DOHH2 (cell line): Measurements from ENCODE around the gene EPB41L2.

Experiments
- H3F3A ChIP-seq: fragments of 200-600 bp; sonication (generic), shearing (Covaris generic); 2 replicates; pipeline ENCODE4 v1.6.0; 2016; ENCODE audit warnings: antibody characterized with exemption, mild to moderate bottlenecking; ENCODE audit not compliant: control insufficient read depth, insufficient read depth
- H3K27ac ChIP-seq: fragments of 200-600 bp; sonication (generic); 2 replicates; pipeline ENCODE4 v1.5.1; 2014; ENCODE audit warnings: low read depth, mild to moderate bottlenecking, low read length, moderate library complexity
- H3K27me3 ChIP-seq: fragments of 200-600 bp; sonication (generic); 2 replicates; pipeline ENCODE4 v1.6.1; 2014; ENCODE audit warnings: mild to moderate bottlenecking, low read length, mixed read lengths; ENCODE audit not compliant: control insufficient read depth
- H3K36me3 ChIP-seq: fragments of 200-600 bp; sonication (generic); 2 replicates; pipeline ENCODE4 v1.6.1; 2014; ENCODE audit warnings: mild to moderate bottlenecking, low read length, moderate library complexity, mixed read lengths; ENCODE audit not compliant: control insufficient read depth
- H3K4me1 ChIP-seq: fragments of 200-600 bp; sonication (generic); 2 replicates; pipeline ENCODE4 v1.6.1; 2014; ENCODE audit warnings: mild to moderate bottlenecking, low read length, mixed read lengths; ENCODE audit not compliant: control insufficient read depth
- H3K4me2 ChIP-seq: fragments of 200-600 bp; sonication (generic); 2 replicates; pipeline ENCODE4 v1.6.0; 2014; ENCODE audit warnings: mild to moderate bottlenecking, low read length, moderate library complexity
- H3K4me3 ChIP-seq: fragments of 200-600 bp; sonication (generic); 2 replicates; pipeline ENCODE4 v1.5.1; 2014; ENCODE audit warnings: mild to moderate bottlenecking, low read length, mixed read lengths
- H3K79me2 ChIP-seq: fragments of 200-600 bp; sonication (generic); 2 replicates; pipeline ENCODE4 v1.6.1; 2014; ENCODE audit warnings: mild to moderate bottlenecking, low read length, mixed read lengths; ENCODE audit not compliant: control insufficient read depth
- H3K9me2 ChIP-seq: fragments of 200-600 bp; sonication (generic); replicated peaks from 2 replicates; pipeline ENCODE4 v1.6.1; 2014; ENCODE audit warnings: mild to moderate bottlenecking, low read length, mixed read lengths; ENCODE audit not compliant: control insufficient read depth
- H3K9me3 ChIP-seq: fragments of 200-600 bp; sonication (generic); 2 replicates; pipeline ENCODE4 v1.6.1; 2014; ENCODE audit warnings: antibody characterized with exemption, low read length, mixed read lengths; ENCODE audit not compliant: control insufficient read depth, insufficient read depth
- H4K20me1 ChIP-seq: fragments of 200-600 bp; sonication (generic); 2 replicates; pipeline ENCODE4 v1.6.0; 2014; ENCODE audit warnings: low read depth, mild to moderate bottlenecking, antibody characterized with exemption, low read length, moderate library complexity; ENCODE audit not compliant: control insufficient read depth, insufficient read depth
- CTCF ChIP-seq: fragments of 200-600 bp; sonication (generic); IDR thresholded peaks from one replicate; pipeline ENCODE4 v1.5.1; 2014; ENCODE audit warnings: antibody characterized with exemption, mild to moderate bottlenecking, low read depth, low read length; ENCODE audit not compliant: poor library complexity, severe bottlenecking
- EZH2phosphoT487 ChIP-seq: fragments of 200-600 bp; sonication (generic); IDR thresholded peaks from 2 replicates; pipeline ENCODE4 v1.6.1; 2017; ENCODE audit warnings: borderline replicate concordance, mild to moderate bottlenecking, antibody characterized with exemption, low read length, moderate library complexity, mixed read lengths

Gene EPB41L2

GRCh38 chr6:131017962-131018361, 45.1 kb downstream of the EPB41L2 start:
- H3K9me3 ChIP-seq, result no peaks in the 10 kb centered on the region
- H3K9me2 ChIP-seq, result no peaks in the 10 kb centered on the region
- H3K27ac ChIP-seq, result no peak overlapping the region
- H4K20me1 ChIP-seq, result peaks cover 4% of the 10 kb centered on the region; the same call in 1 of the 2 replicates
- H3K4me2 ChIP-seq, result no peak overlapping the region
- H3K4me1 ChIP-seq, result no peaks in the 10 kb centered on the region
- TF ChIP-seq EZH2phosphoT487 (no peak), CTCF (no peak)
- no peaks in the 10 kb centered on the region; the same call in 1 of the 2 replicates for H3K36me3 ChIP-seq
- H3K79me2 ChIP-seq, result peaks cover 81% of the 10 kb centered on the region
- no peak overlapping the region for H3K4me3 ChIP-seq
- H3K27me3 ChIP-seq, result no peaks in the 10 kb centered on the region
- H3F3A ChIP-seq, result no peaks in the 10 kb centered on the region

- H4K20me1 ChIP-seq, result peaks cover 4% of the 10 kb centered on the region; the same call in 1 of the 2 replicates
- H3F3A ChIP-seq, result no peaks in the 10 kb centered on the region
- H3K27ac ChIP-seq, result no peak overlapping the region
- H3K4me1 ChIP-seq, result no peaks in the 10 kb centered on the region
- no peaks in the 10 kb centered on the region for H3K27me3 ChIP-seq
- peaks cover 2% of the 10 kb centered on the region for H3K36me3 ChIP-seq
- peaks cover 84% of the 10 kb centered on the region for H3K79me2 ChIP-seq
- no peak overlapping the region for H3K4me3 ChIP-seq
- peaks cover 2% of the 10 kb centered on the region; the same call in 1 of the 2 replicates for H3K9me3 ChIP-seq
- H3K9me2 ChIP-seq, result no peaks in the 10 kb centered on the region
- H3K4me2 ChIP-seq, result no peak overlapping the region
- no peak for TF ChIP-seq CTCF
- TF ChIP-seq EZH2phosphoT487, result no peak
Observed at GRCh38 chr6:131015630-131016263, 47.3 kb downstream of the EPB41L2 start.

GRCh38 chr6:131015025-131015591, 47.9 kb downstream of the EPB41L2 start:
- no peak overlapping the region for H3K27ac ChIP-seq
- peaks cover 3% of the 10 kb centered on the region; the same call in 1 of the 2 replicates for H3K9me3 ChIP-seq
- peaks cover 3% of the 10 kb centered on the region for H3K36me3 ChIP-seq
- no peak overlapping the region for H3K4me3 ChIP-seq
- no peaks in the 10 kb centered on the region for H3K27me3 ChIP-seq
- peaks cover 82% of the 10 kb centered on the region for H3K79me2 ChIP-seq
- H3K4me1 ChIP-seq, result no peaks in the 10 kb centered on the region
- H3K4me2 ChIP-seq, result no peak overlapping the region
- no peaks in the 10 kb centered on the region for H3K9me2 ChIP-seq
- TF ChIP-seq CTCF, result no peak
- no peak for TF ChIP-seq EZH2phosphoT487
- H4K20me1 ChIP-seq, result peaks cover 4% of the 10 kb centered on the region; the same call in 1 of the 2 replicates
- H3F3A ChIP-seq, result no peaks in the 10 kb centered on the region
